Measurements from ENCODE around the gene TMEM108.

Gene TMEM108

DNA sequence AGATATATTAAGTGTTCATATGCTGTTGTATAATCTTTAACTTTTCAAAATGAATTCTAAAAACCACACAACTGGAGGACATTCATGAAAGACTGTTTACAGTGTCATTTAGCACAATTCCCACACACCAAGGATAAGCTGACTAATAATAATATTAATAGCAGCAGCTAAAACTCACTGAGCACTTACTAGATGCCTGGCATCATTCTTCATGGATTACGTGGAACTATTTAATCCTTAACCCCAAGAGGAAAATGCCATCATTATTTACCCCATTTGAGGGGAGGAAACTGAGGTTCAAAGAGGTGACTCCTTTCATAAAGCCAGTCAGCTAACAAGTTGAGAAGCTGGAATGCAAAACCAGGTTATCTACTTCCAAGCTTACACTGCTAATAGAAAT, 77.0 kb downstream of the TMEM108 start:
- no peaks in the 10 kb centered on the region for H4K20me1 ChIP-seq (ENCODE audit: control insufficient read depth, insufficient read depth, low read depth, low read length)
- no peaks in the 10 kb centered on the region for H3K27me3 ChIP-seq (ENCODE audit: control insufficient read depth, low read length)
- peaks cover 11% of the 10 kb centered on the region; the same call in 1 of the 2 replicates for H3F3A ChIP-seq (ENCODE audit: control insufficient read depth, insufficient read depth)
- TF ChIP-seq, protein P1, sequence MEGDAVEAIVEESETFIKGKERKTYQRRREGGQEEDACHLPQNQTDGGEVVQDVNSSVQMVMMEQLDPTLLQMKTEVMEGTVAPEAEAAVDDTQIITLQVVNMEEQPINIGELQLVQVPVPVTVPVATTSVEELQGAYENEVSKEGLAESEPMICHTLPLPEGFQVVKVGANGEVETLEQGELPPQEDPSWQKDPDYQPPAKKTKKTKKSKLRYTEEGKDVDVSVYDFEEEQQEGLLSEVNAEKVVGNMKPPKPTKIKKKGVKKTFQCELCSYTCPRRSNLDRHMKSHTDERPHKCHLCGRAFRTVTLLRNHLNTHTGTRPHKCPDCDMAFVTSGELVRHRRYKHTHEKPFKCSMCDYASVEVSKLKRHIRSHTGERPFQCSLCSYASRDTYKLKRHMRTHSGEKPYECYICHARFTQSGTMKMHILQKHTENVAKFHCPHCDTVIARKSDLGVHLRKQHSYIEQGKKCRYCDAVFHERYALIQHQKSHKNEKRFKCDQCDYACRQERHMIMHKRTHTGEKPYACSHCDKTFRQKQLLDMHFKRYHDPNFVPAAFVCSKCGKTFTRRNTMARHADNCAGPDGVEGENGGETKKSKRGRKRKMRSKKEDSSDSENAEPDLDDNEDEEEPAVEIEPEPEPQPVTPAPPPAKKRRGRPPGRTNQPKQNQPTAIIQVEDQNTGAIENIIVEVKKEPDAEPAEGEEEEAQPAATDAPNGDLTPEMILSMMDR (IDR thresholded peaks at IDR 0.05; ENCODE audit: low read depth, low read length, poor library complexity, severe bottlenecking), result no peak
- TF ChIP-seq EZH2phosphoT487 (IDR thresholded peaks at IDR 0.05; ENCODE audit: borderline replicate concordance, low read length), result no peak
- peak overlapping the region; percentile 63 for H3K27ac ChIP-seq (ENCODE audit: low read depth, low read length)
- H3K36me3 ChIP-seq (ENCODE audit: control insufficient read depth, low read length), result no peaks in the 10 kb centered on the region
- peak overlapping the region; percentile 52 for H3K4me2 ChIP-seq (ENCODE audit: low read length)
- H3K79me2 ChIP-seq (ENCODE audit: control insufficient read depth, low read length), result no peaks in the 10 kb centered on the region
- no peaks in the 10 kb centered on the region for H3K9me3 ChIP-seq (ENCODE audit: control insufficient read depth, insufficient read depth, low read length)
- no peaks in the 10 kb centered on the region for H3K9me2 ChIP-seq (replicated peaks; ENCODE audit: control insufficient read depth, low read length)
- peaks cover 77% of the 10 kb centered on the region for H3K4me1 ChIP-seq (ENCODE audit: control insufficient read depth, low read length)
- H3K4me3 ChIP-seq (ENCODE audit: low read length), result no peak overlapping the region

DNA sequence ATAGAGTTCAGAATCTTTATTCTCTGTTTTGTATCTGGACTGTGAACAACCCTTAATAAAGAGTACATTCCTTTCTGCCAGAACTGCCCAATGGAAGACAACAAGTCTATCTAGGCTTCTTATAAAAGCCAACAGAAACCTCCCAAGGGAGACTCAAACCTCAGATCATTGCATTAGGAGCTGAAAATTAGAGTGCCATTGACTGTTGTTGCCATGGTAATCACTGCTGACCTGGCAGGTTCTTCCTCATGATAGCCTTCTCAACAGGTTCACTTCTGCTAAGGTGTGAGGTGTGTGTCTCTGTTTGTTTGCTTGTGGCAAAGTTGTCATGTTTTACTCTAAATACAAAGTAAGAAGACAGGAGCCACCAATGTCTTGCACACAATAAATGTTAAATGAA, 79.2 kb downstream of the TMEM108 start:
- no peak overlapping the region for H3K4me2 ChIP-seq (ENCODE audit: low read length)
- no peaks in the 10 kb centered on the region for H4K20me1 ChIP-seq (ENCODE audit: control insufficient read depth, insufficient read depth, low read depth, low read length)
- H3K4me3 ChIP-seq (ENCODE audit: low read length), result no peak overlapping the region
- H3K79me2 ChIP-seq (ENCODE audit: control insufficient read depth, low read length), result no peaks in the 10 kb centered on the region
- H3K9me2 ChIP-seq (replicated peaks; ENCODE audit: control insufficient read depth, low read length), result no peaks in the 10 kb centered on the region
- no peaks in the 10 kb centered on the region for H3K9me3 ChIP-seq (ENCODE audit: control insufficient read depth, insufficient read depth, low read length)
- H3F3A ChIP-seq (ENCODE audit: control insufficient read depth, insufficient read depth), result peaks cover 9% of the 10 kb centered on the region; the same call in 1 of the 2 replicates
- TF ChIP-seq EZH2phosphoT487 (IDR thresholded peaks at IDR 0.05; ENCODE audit: borderline replicate concordance, low read length), result no peak
- TF ChIP-seq, protein P1 (IDR thresholded peaks at IDR 0.05; ENCODE audit: low read depth, low read length, poor library complexity, severe bottlenecking), result no peak
- H3K27ac ChIP-seq (ENCODE audit: low read depth, low read length), result no peak overlapping the region
- H3K36me3 ChIP-seq (ENCODE audit: control insufficient read depth, low read length), result no peaks in the 10 kb centered on the region
- H3K4me1 ChIP-seq (ENCODE audit: control insufficient read depth, low read length), result peaks cover 55% of the 10 kb centered on the region
- no peaks in the 10 kb centered on the region for H3K27me3 ChIP-seq (ENCODE audit: control insufficient read depth, low read length)

DNA sequence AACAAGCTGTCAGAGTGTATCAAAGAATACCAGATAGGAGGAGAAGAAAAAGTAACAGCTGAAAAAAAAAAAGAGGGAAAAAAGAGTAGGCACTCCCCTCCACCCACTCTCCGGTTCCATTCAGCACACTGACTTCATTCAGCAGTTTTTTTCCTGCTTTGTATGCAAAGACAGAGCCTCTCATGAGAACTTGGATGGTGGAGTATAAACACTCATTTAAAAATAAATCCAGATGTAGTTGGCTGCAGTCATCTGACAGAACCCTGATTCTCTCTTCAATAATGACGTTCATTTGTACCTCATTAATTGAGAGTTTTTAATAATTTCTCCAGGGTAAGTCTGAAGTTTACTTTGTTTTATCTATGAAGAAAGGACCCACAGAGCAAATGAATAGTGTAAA, 81.0 kb downstream of the TMEM108 start:
- Histone ChIP-seq H4K20me1 (ENCODE audit: control insufficient read depth, insufficient read depth, low read depth, low read length) (no peaks in the 10 kb centered on the region), H3K36me3 (ENCODE audit: control insufficient read depth, low read length) (no peaks in the 10 kb centered on the region), H3K27me3 (ENCODE audit: control insufficient read depth, low read length) (no peaks in the 10 kb centered on the region), H3K4me2 (ENCODE audit: low read length) (no peak overlapping the region), H3K27ac (ENCODE audit: low read depth, low read length) (no peak overlapping the region), H3F3A (ENCODE audit: control insufficient read depth, insufficient read depth) (no peaks in the 10 kb centered on the region), H3K4me1 (ENCODE audit: control insufficient read depth, low read length) (peaks cover 37% of the 10 kb centered on the region), H3K9me2 (replicated peaks; ENCODE audit: control insufficient read depth, low read length) (no peaks in the 10 kb centered on the region), H3K4me3 (ENCODE audit: low read length) (no peak overlapping the region), H3K79me2 (ENCODE audit: control insufficient read depth, low read length) (no peaks in the 10 kb centered on the region), H3K9me3 (ENCODE audit: control insufficient read depth, insufficient read depth, low read length) (no peaks in the 10 kb centered on the region)
- no peak for TF ChIP-seq EZH2phosphoT487 (IDR thresholded peaks at IDR 0.05; ENCODE audit: borderline replicate concordance, low read length)
- TF ChIP-seq, protein P1 (IDR thresholded peaks at IDR 0.05; ENCODE audit: low read depth, low read length, poor library complexity, severe bottlenecking), result no peak
